ENCODE results near the gene SEMA3F. TPM values are rescaled to one million over a fixed set of nuclear protein-coding genes. Genes with fewer than 3 reads are reported as not detected.

SEMA3F gene
- total and polyA plus RNA-seq, 2 of the 4 experiments (the other 2 are of a cell fraction): 7.3 to 23.3 TPM

- WGBS, 2 experiments (ENCODE audit: extremely low coverage in 2 of 2, insufficient read length in 1 of 2): 100% methylated on average over 2 of the region's 7 CpGs; no CpG with 5 or more reads in 1 of the 2 experiments
- Histone ChIP-seq H2BK20ac (ENCODE audit: low read depth, low read length) (peak overlapping the region; percentile 53), H4K5ac (ENCODE audit: low read depth, low read length) (peak overlapping the region; percentile 17; the same call in 1 of the 2 replicates), H3K27me3 (ENCODE audit: control insufficient read depth, insufficient read depth, low read length) (no peaks in the 10 kb centered on the region), H3K79me1 (ENCODE audit: low read depth in 1 of 2, low read length in 2 of 2) (peaks cover 15 to 93% of the 10 kb centered on the region in 2 experiments; a peak in 3 of 4 replicates), H3K56ac (ENCODE audit: extremely low read depth, insufficient read depth, low read length) (no peak overlapping the region), H3K4me2 (ENCODE audit: low read depth, low read length) (peak overlapping the region; percentile 10; the same call in 1 of the 2 replicates), H3K23ac (ENCODE audit: low read depth, low read length) (peak overlapping the region; percentile 74; the same call in 1 of the 2 replicates), H3K18ac (ENCODE audit: low read depth, low read length) (peak overlapping the region; percentile 44; the same call in 1 of the 2 replicates), H3K9me3 (ENCODE audit: control insufficient read depth, insufficient read depth, low read length) (no peaks in the 10 kb centered on the region), H3K27ac (ENCODE audit: insufficient read depth, low read length) (peak overlapping the region; percentile 23; the same call in 1 of the 2 replicates), H3K14ac (replicated peaks; ENCODE audit: low read depth, low read length) (peak overlapping the region; percentile 31; the same call in 1 of the 2 replicates), H3K9ac (ENCODE audit: low read depth, low read length) (no peak overlapping the region), H3K4me3 (ENCODE audit: insufficient read depth, low read depth, low read length) (no peak overlapping the region), H2AK9ac (replicated peaks; ENCODE audit: low read depth, low read length, poor library complexity) (peak overlapping the region; percentile 52), H2AFZ (replicated peaks; ENCODE audit: low read length, poor library complexity) (peak overlapping the region; percentile 33), H2AK5ac (ENCODE audit: low read depth, low read length) (peak overlapping the region; percentile 83; the same call in 1 of the 2 replicates), H3K4ac (ENCODE audit: low read depth, low read length) (peak overlapping the region; percentile 64), H3K4me1 (ENCODE audit: control insufficient read depth, insufficient read depth, low read length) (peaks cover 59% of the 10 kb centered on the region), H4K8ac (ENCODE audit: low read depth in 2 of 2, low read length in 2 of 2) (peak overlapping the region in 1 of 2 experiments; percentile 47; a peak in 2 of 4 replicates), H3K9me1 (ENCODE audit: insufficient read depth, low read length) (peaks cover 46% of the 10 kb centered on the region), H2BK5ac (ENCODE audit: low read depth, low read length, poor library complexity, severe bottlenecking) (peak overlapping the region; percentile 54), H3K36me3 (ENCODE audit: control insufficient read depth, insufficient read depth, low read length) (no peaks in the 10 kb centered on the region), H4K20me1 (ENCODE audit: insufficient read depth, low read length) (peaks cover 4% of the 10 kb centered on the region; the same call in 1 of the 2 replicates), H2BK15ac (ENCODE audit: low read depth, low read length) (no peak overlapping the region), H4K91ac (ENCODE audit: insufficient read depth, low read depth, low read length) (peak overlapping the region; percentile 47; the same call in 1 of the 2 replicates), H2BK120ac (ENCODE audit: low read depth, low read length) (peak overlapping the region; percentile 37)
- intact Hi-C loops (cut with micrococcal nuclease) (no loop called here), in situ Hi-C loops (cut with MboI; ENCODE audit: low sequenced_read_pairs) (no loop called here), dilution Hi-C loops (cut with HindIII; ENCODE audit: low sequenced_read_pairs, unreplicated experiment) (no loop called here)
- DNase-seq (no peak), ATAC-seq (ENCODE audit: low read depth) (no peak)
- CTCF ChIA-PET: no interaction called here
- TF ChIP-seq RCOR1 (IDR thresholded peaks at IDR 0.05; ENCODE audit: insufficient replicate concordance, low read length): no peak
- no peak for TF ChIP-seq MAFK (IDR thresholded peaks at IDR 0.05; ENCODE audit: low read depth, low read length)
- TF ChIP-seq MXI1 (IDR thresholded peaks at IDR 0.05; ENCODE audit: borderline replicate concordance, low read depth, low read length): no peak
- no peak for TF ChIP-seq RFX5 (IDR thresholded peaks at IDR 0.05; ENCODE audit: low read depth, low read length)
- TF ChIP-seq CHD1 (IDR thresholded peaks at IDR 0.05; ENCODE audit: low read depth, low read length): no peak
- no peak for TF ChIP-seq CEBPB (IDR thresholded peaks at IDR 0.05; ENCODE audit: low read depth, low read length)
- no peak for TF ChIP-seq USF2 (IDR thresholded peaks at IDR 0.05; ENCODE audit: low read depth, low read length)
- TF ChIP-seq RAD21 (IDR thresholded peaks at IDR 0.05; ENCODE audit: low read length): no peak
- TF ChIP-seq ELK1 (IDR thresholded peaks at IDR 0.05; ENCODE audit: borderline replicate concordance, low read depth, low read length): no peak
- TF ChIP-seq MAZ (IDR thresholded peaks at IDR 0.05; ENCODE audit: borderline replicate concordance, low read depth, low read length): no peak
- TF ChIP-seq CTCF (conservative IDR thresholded peaks at IDR 0.05; ENCODE audit: low read depth, low read length): no peak
- no peak for TF ChIP-seq BHLHE40 (IDR thresholded peaks at IDR 0.05; ENCODE audit: low read depth, low read length)
- TF ChIP-seq SMC3 (IDR thresholded peaks at IDR 0.05; ENCODE audit: low read depth, low read length): no peak
- no peak for TF ChIP-seq NFE2L2 (IDR thresholded peaks at IDR 0.05; ENCODE audit: low read depth, low read length)
- no peak for TF ChIP-seq FOS (IDR thresholded peaks at IDR 0.05; ENCODE audit: low read depth, low read length)
- no peak for TF ChIP-seq POLR2A (IDR thresholded peaks at IDR 0.05; ENCODE audit: low read depth, low read length)
- BruUV-seq (replicated peaks): no TSS peak
- POLR2A ChIA-PET (ENCODE audit: unreplicated experiment): no interaction called here
These were observed 12.7 kb downstream of the SEMA3F start for GRCh38 chr3:50167841-50168209.
